ENCODE data around the gene TUBB1. TPM values are rescaled to one million over a fixed set of nuclear protein-coding genes. Genes with fewer than 3 reads are reported as not detected.

TUBB1 gene
- total and polyA plus RNA-seq, 2 of the 4 experiments (the other 2 are of a cell fraction), result not detected

DNA sequence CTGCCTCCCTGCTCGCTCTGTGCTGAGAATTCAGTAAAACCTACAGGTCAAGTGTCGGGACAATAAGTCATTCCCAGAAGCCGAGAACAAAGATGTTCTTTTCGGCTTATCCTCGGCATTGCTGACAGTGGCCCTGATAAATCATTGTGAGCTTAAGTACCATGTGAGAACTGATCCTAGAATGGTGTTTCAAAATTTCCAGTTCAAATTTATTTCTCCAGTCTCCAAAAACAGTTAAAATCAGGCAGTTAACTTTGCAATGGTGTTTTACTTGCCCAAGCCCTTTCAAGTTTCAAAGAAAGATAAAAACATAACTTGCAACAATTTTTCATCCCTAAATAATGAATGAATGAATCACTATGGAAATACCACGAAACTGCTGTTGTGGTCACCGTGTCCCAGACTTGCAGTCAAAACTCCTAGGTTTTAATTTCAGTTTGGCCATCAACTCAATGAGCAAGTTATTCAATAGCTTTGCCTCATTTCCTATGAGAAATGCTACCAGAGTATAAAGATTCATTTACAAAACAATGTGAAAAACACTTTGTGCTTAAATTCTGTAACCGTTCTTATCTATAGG is 8.6 kb downstream of the TUBB1 start:
- peaks cover 17 to 70% of the 10 kb centered on the region in 2 experiments for H3K79me1 ChIP-seq (ENCODE audit: low read depth in 1 of 2, low read length in 2 of 2)
- peaks cover 9% of the 10 kb centered on the region for H3K4me1 ChIP-seq (ENCODE audit: control insufficient read depth, insufficient read depth, low read length)
- H3K9me1 ChIP-seq (ENCODE audit: insufficient read depth, low read length), result peaks cover 14% of the 10 kb centered on the region
- H3K4ac ChIP-seq (ENCODE audit: low read depth, low read length), result no peak overlapping the region
- no peak overlapping the region for H3K27ac ChIP-seq (ENCODE audit: insufficient read depth, low read length)
- ATAC-seq (ENCODE audit: low read depth) (no peak), DNase-seq (peak; percentile 78)
- H3K9ac ChIP-seq (ENCODE audit: low read depth, low read length), result no peak overlapping the region
- no peak overlapping the region for H2BK5ac ChIP-seq (ENCODE audit: low read depth, low read length, poor library complexity, severe bottlenecking)
- ChIA-PET CTCF (no interaction called here), POLR2A (ENCODE audit: unreplicated experiment) (interaction anchor here (0.6 kb wide), 1 partner anchor 376 kb away, joined by 5 read pairs; no protein-coding TSS in a partner anchor)
- WGBS, 2 experiments (ENCODE audit: extremely low coverage in 2 of 2, insufficient read length in 1 of 2), result no CpG with 5 or more reads among the region's 8 CpGs
- H3K9me3 ChIP-seq (ENCODE audit: control insufficient read depth, insufficient read depth, low read length), result no peaks in the 10 kb centered on the region
- H3K56ac ChIP-seq (ENCODE audit: extremely low read depth, insufficient read depth, low read length), result no peak overlapping the region; the same call in 1 of the 2 replicates
- H2BK20ac ChIP-seq (ENCODE audit: low read depth, low read length), result no peak overlapping the region
- peak overlapping the region; percentile 22; the same call in 1 of the 2 replicates for H3K4me2 ChIP-seq (ENCODE audit: low read depth, low read length)
- intact Hi-C loops (cut with micrococcal nuclease), result loop anchor here (5.0 kb wide), 1 partner anchor 41 kb away; no protein-coding TSS in a partner anchor
- H4K20me1 ChIP-seq (ENCODE audit: insufficient read depth, low read length), result peaks cover 49% of the 10 kb centered on the region
- H3K18ac ChIP-seq (ENCODE audit: low read depth, low read length), result no peak overlapping the region
- H4K8ac ChIP-seq (ENCODE audit: low read depth in 2 of 2, low read length in 2 of 2), result no peak overlapping the region
- H2AK9ac ChIP-seq (replicated peaks; ENCODE audit: low read depth, low read length, poor library complexity), result no peak overlapping the region
- no peak overlapping the region for H2BK120ac ChIP-seq (ENCODE audit: low read depth, low read length)
- no peak overlapping the region for H2AFZ ChIP-seq (replicated peaks; ENCODE audit: low read length, poor library complexity)
- peak overlapping the region; percentile 68 for H3K23ac ChIP-seq (ENCODE audit: low read depth, low read length)
- no peak overlapping the region for H2BK15ac ChIP-seq (ENCODE audit: low read depth, low read length)
- no peaks in the 10 kb centered on the region for H3K27me3 ChIP-seq (ENCODE audit: control insufficient read depth, insufficient read depth, low read length)
- dilution Hi-C loops (cut with HindIII; ENCODE audit: low sequenced_read_pairs, unreplicated experiment), result no loop called here
- no TSS peak for BruUV-seq (replicated peaks)
- TF ChIP-seq, protein P1, sequence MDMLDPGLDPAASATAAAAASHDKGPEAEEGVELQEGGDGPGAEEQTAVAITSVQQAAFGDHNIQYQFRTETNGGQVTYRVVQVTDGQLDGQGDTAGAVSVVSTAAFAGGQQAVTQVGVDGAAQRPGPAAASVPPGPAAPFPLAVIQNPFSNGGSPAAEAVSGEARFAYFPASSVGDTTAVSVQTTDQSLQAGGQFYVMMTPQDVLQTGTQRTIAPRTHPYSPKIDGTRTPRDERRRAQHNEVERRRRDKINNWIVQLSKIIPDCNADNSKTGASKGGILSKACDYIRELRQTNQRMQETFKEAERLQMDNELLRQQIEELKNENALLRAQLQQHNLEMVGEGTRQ (IDR thresholded peaks at IDR 0.05; ENCODE audit: low read depth, low read length), result no peak
- TF ChIP-seq CEBPB (IDR thresholded peaks at IDR 0.05; ENCODE audit: low read depth, low read length), result peak; percentile 20; the same call in 1 of the 2 replicates
- in situ Hi-C loops (cut with MboI; ENCODE audit: low sequenced_read_pairs), result loop anchor here (10.0 to 25.0 kb wide), 4 partner anchors 123 to 1641 kb away; partner anchors contain the start of genes ANKRD60 and RBM38
- H3K14ac ChIP-seq (replicated peaks; ENCODE audit: low read depth, low read length), result no peak overlapping the region
- H2AK5ac ChIP-seq (ENCODE audit: low read depth, low read length), result no peak overlapping the region
- H4K5ac ChIP-seq (ENCODE audit: low read depth, low read length), result no peak overlapping the region
- no peak overlapping the region for H4K91ac ChIP-seq (ENCODE audit: insufficient read depth, low read depth, low read length)
- H3K4me3 ChIP-seq (ENCODE audit: insufficient read depth, low read depth, low read length), result no peak overlapping the region
- H3K36me3 ChIP-seq (ENCODE audit: control insufficient read depth, insufficient read depth, low read length), result peaks cover 31% of the 10 kb centered on the region

All from IMR-90 (cell line).